AG20443 (cell line): ENCODE data around the gene SFRP5.

Source experiments
- DNase-seq: peaks from one replicate; pipeline ENCODE4 v3.0.0; 2012; ENCODE audit warnings: low spot score, mixed read lengths

SFRP5 gene, protein sequence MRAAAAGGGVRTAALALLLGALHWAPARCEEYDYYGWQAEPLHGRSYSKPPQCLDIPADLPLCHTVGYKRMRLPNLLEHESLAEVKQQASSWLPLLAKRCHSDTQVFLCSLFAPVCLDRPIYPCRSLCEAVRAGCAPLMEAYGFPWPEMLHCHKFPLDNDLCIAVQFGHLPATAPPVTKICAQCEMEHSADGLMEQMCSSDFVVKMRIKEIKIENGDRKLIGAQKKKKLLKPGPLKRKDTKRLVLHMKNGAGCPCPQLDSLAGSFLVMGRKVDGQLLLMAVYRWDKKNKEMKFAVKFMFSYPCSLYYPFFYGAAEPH

GRCh38 chr10:97771913-97772823 lies at the start of gene SFRP5:
Gene SFRP5 (minus strand): TSS chr10:97771999. CDS start chr10:97771833, 166 bp downstream.
- DNase-seq = no peak

DNA sequence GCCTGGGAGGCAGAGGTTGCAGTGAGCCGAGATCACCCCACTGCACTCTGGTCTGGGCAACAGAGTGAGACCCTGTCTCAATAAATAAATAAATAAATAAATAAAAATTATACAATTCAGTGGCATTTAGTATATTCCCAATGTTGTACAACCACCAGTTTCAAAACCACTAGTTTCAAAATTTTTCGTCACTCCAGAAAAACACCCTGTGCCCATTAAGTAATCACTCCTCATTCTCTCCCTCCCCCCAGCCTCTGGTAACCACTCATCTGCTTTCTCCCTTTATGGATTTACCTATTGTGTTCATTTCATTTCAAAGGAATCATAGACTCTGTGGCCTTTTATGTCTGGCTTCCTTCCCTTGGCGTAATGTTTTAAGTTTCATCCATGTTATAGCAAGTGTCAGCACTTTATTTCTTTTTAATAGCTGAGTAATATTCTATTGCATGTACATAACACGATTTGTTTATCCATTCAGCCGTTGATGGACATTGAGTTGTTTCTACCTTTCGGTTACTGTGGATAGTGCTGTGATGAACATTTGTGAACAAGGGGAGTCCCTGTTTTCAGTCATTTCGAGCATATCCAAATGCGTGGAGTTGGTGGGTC lies 48.4 kb upstream of the SFRP5 start:
- DNase-seq = no peak

DNA sequence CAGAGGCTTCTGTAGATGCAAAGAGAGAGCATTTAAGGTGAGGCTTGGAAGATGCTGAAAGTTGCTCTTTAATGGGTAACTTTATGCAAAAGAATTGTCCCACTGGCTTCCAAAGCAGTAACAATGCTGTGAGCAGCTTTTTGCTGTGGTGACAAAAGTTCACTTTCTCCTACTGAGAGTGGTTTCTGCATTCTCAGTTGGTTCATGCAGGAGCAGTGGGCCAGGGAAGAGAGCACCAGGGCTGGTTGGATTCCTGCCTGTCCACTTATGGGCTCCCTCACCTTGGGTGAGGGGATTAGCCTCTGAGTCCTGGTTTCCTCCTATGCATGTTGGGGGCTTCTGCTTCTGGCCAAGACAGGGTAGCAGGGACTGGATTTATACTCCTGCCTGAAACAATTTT lies 46.8 kb upstream of the SFRP5 start:
- no peak for DNase-seq

GRCh38 chr10:97816609-97817008 lies 44.8 kb upstream of the SFRP5 start:
- no peak for DNase-seq

DNA sequence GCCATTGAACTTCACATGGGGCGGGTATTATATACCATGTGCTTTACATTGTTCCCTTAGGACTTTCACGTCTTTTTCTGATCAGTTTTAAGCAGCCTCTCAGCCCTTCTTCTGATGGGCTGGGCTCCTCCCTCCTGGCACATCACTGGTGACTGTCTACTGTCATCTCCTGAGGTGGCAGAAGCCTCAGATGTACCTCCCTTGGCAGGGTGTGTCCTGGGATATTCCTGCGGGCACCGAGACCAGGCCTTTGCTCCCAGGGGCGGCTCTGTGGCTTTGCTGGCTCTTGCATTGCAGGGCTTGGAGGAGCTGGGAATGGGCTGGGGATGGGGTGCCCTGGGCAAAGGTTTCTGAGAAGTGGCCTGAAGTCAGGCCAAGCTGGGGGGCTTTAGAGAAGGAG lies 43.2 kb upstream of the SFRP5 start:
- no peak for DNase-seq

GRCh38 chr10:97813311-97813710 lies 41.5 kb upstream of the SFRP5 start:
- DNase-seq = no peak

DNA sequence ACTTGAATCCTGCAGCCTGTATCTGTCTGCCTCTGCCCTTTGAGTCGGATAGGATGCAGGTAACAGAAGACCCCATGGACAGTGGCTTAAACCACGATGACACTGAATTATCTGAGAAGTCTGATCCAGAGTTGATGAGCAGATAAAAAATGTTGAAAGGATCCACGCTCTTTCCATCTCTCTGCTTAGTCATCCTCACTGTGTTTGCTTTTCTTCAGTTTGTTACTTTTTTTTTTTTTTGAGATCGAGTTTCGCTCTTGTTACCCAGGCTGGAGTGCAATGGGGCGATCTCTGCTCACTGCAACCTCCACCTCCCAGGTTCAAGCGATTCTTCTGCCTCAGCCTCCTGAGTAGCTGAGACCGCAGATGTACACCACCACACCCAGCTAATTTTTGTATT lies 40.9 kb upstream of the SFRP5 start:
- DNase-seq = no peak

DNA sequence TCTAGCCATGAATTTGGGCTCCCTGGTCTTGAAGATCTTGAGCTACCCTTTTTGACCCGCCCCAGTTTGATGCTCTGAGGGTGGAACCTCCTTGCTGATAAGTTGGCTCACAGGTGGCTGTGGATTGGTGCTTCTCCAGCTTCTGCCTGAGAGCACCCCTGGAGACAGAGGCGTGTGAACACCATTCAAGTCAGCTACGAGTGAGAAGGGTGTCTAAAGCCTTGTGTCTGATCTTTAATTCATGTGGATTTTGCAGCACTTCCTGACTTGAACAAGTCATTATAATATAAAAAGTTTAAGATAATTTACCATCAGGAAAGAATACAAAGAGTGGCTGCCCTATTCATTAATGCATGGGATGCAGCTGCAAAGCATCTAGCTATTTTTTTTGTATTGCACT lies 40.2 kb upstream of the SFRP5 start:
- DNase-seq = no peak

GRCh38 chr10:97810446-97810845 lies 38.6 kb upstream of the SFRP5 start:
- DNase-seq = no peak

GRCh38 chr10:97805949-97806348 lies 34.1 kb upstream of the SFRP5 start:
- no peak for DNase-seq

- DNase-seq = no peak
These were observed 33.5 kb upstream of the SFRP5 start for GRCh38 chr10:97805096-97805884.

GRCh38 chr10:97801422-97801821 lies 29.6 kb upstream of the SFRP5 start:
- no peak for DNase-seq

DNA sequence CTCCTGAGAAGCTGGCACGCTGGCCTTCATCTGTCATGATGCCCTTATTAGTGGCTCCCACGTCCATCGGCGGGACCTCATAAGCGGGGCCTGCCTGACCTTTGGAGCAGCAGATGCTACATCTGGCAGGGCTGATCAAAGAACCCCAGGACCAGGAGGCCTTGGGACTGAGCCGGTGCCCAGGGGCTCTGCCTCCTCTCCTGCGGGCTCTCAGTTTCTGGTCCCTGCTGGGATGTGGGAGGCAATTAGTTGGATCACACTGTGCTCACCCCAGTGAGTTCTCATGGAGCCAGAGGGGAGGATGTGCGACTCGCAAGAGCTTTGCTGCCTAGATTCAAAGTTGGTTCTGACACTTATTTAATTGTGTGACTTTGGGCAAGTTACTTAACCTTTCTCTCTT lies 28.7 kb upstream of the SFRP5 start:
- DNase-seq = no peak

GRCh38 chr10:97798958-97799610 lies 27.3 kb upstream of the SFRP5 start:
- no peak for DNase-seq

DNA sequence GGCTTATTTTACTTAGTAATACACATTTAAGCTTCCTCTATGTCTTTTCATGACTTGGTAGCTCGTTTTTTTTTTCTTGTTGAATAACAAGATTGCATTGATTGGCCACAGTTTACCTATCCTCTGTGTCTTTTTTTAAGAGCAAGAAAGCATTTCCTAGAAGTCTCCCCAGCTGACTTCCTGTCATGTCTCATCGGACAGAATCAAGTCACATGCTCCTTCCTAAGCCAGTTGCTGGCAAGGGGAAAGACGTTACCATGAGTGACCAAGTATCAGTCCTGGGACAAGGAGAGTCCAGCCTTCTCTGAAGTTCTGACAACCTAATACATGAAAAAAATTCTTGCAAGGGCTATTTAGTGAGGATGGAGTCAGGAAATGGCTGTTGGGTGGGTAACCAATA lies 24.9 kb upstream of the SFRP5 start:
- no peak for DNase-seq

DNA sequence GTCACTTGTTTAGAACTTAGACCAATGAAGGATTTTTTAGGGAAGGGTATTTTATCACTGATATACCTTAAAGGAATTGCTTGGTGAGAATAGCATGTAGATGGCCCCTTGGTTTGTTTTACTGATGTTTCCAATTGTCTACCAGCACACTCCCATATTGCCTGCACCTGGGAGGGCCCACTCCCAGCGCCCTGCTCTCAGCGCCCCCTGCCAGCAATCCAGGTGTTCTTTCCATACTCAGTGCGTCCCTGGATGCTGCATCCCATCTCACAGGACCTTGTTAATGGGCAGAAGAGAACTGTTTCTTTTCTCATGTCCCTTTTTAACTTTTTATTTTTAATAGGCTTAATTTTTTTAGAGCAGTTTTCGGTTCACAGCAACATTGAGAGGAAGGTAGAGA lies 24.1 kb upstream of the SFRP5 start:
- no peak for DNase-seq

DNA sequence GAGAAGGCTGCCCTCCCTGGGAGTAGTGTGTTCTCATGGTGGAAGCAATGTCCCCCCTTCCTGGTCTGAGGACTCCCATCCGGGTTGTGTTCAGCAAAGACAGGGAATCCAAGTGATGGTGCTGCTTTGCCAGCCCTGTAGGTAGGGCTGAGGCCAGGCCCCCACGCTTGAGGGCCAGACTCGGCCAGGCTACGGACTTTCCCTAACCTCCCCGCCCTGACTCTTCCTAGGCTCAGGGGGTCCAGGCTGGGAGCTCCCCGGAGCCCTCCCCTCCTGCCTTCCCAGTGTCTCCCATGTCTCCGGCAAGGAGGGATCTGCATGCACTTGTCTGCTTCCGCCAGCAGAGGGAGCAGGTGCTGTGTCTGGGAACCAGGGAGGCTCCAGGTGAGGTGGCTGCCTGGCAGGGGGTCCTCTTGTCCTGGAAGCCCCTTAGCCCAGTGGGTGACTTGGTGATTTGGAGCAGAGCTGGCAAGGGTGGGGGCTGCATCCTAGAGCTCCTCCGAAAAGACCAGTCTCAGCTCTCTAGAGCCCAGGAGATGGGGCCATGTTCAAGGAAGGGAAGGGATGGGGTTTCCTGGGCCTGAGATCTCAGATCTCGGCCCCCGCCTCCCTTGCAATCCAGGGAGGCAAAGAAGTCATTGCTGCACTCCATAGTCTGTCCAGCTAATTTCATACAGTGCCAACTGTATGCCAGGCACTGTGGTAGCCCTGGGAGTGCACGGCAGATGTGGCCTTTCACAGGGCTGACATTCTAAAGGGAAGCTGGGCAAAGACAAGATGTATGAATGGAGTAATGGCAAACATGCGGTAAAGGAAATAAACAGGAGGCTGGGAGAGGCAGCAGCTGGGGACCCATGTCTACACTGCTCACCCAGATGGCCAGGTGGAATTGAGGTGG lies 20.3 kb upstream of the SFRP5 start:
- DNase-seq = peak; percentile 88

DNA sequence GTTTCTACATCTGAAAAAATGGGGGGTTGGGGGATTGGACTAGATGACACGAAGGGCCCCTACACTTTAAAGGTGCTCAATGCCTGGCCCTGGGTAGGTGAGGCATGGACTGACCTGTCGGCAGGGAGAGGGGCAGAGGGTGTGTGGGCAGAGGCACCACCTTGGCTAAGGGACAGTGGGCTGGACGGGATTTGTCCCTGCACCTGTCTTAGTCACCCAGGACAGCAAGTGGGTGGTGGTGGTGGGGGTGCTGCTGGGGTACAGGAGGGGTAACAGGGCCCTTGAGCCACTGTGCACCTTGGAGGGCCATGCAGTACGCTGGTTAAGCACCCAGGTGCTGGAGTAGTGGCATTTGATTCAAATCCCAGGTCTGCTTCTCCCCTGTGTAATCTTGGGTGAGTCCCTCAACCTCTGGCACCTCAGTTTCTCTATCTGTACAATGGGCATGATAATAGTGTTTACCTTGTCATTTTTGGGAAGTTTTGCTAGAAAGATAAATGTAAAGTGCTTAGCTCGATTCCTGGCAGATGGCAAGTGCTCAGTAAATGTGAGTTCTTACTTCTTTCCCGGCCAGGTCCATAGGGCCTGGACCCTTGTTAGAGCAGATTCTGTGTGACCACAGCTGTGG lies 18.1 kb upstream of the SFRP5 start:
- DNase-seq = no peak

GRCh38 chr10:97788552-97789442 lies 17.0 kb upstream of the SFRP5 start:
- DNase-seq = no peak
